Activated naive CD8-positive, alpha-beta T cell treated with anti-CD3 and anti-CD28 coated beads for 36 hours (primary cell): ENCODE measurements around the gene P2RY6. TPM values are rescaled to one million over a fixed set of nuclear protein-coding genes. Genes with fewer than 3 reads are reported as not detected.

Experiments
- DNase-seq: peaks from one replicate; pipeline ENCODE4 v3.0.0; 2021
- H3K27ac Mint-ChIP-seq: one replicate; pipeline ENCODE4 v1.8.0; 2022; ENCODE audit warnings: mild to moderate bottlenecking, moderate library complexity, mixed read lengths
- H3K27me3 Mint-ChIP-seq: one replicate; pipeline ENCODE4 v1.8.0; 2022; ENCODE audit warnings: mild to moderate bottlenecking, mixed read lengths
- H3K36me3 Mint-ChIP-seq: one replicate; pipeline ENCODE4 v1.8.0; 2021; ENCODE audit warnings: mild to moderate bottlenecking, mixed read lengths
- H3K4me1 Mint-ChIP-seq: one replicate; pipeline ENCODE4 v1.8.0; 2021; ENCODE audit warnings: mixed read lengths
- H3K4me3 Mint-ChIP-seq: one replicate; pipeline ENCODE4 v1.8.0; 2022; ENCODE audit warnings: mild to moderate bottlenecking, moderate library complexity, mixed read lengths
- H3K9me3 Mint-ChIP-seq: one replicate; pipeline ENCODE4 v1.8.0; 2022; ENCODE audit warnings: mixed read lengths
- total RNA-seq, 2 experiments: library from RNA; stranded (reverse); gene quantifications; one replicate each; pipeline ENCODE4 v1.2.3, GENCODE V29; 2021

Gene P2RY6
- total RNA-seq, 2 experiments from 2014 or later = not detected

- Mint-ChIP-seq H3K9me3 (no peaks in the 10 kb centered on the region), H3K4me1 (no peaks in the 10 kb centered on the region), H3K27ac (no peak overlapping the region), H3K36me3 (no peaks in the 10 kb centered on the region), H3K4me3 (no peak overlapping the region), H3K27me3 (peaks cover 6% of the 10 kb centered on the region)
- DNase-seq = no peak
These were observed 26.7 kb upstream of the P2RY6 start for GRCh38 chr11:73245461-73245860.

- no peaks in the 10 kb centered on the region for H3K9me3 Mint-ChIP-seq
- H3K4me1 Mint-ChIP-seq = no peaks in the 10 kb centered on the region
- H3K27ac Mint-ChIP-seq = no peak overlapping the region
- H3K4me3 Mint-ChIP-seq = no peak overlapping the region
- no peak for DNase-seq
- no peaks in the 10 kb centered on the region for H3K36me3 Mint-ChIP-seq
- peaks cover 6% of the 10 kb centered on the region for H3K27me3 Mint-ChIP-seq
These were observed 25.8 kb upstream of the P2RY6 start for GRCh38 chr11:73246303-73246702.

DNA sequence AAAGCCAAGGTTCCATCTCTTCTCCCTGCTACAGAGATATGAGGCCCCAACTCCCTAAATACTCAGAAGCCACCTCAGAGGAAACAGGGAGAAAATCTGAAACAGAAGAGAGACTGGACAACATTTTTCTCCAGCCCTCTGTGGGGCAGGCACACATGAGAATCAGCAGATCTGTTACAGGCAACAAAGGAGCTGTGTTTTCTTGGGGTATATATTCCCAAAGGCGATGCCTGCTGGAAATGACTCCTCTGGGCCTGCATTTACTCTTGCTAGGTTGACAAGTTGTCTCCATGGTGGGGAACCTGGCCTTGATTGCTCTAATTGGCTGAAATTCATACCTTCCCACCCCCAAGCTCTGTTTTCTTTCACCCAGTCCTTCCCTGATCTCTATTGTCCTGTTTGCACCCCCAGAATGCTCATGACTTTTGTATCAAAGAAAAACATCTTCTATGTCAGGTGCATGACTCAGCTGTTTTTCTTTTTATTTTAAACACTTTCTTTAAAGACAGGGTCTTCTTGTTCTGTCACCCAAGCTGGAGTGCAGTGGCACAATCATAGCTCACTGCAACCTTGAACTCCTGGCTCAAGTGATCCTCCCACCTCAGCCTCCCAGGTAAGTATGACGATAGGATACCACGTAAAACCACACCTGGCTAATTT lies 23.5 kb upstream of the P2RY6 start:
- H3K27me3 Mint-ChIP-seq = no peaks in the 10 kb centered on the region
- no peak for DNase-seq
- H3K9me3 Mint-ChIP-seq = no peaks in the 10 kb centered on the region
- no peak overlapping the region for H3K4me3 Mint-ChIP-seq
- no peak overlapping the region for H3K27ac Mint-ChIP-seq
- no peaks in the 10 kb centered on the region for H3K36me3 Mint-ChIP-seq
- no peaks in the 10 kb centered on the region for H3K4me1 Mint-ChIP-seq

DNA sequence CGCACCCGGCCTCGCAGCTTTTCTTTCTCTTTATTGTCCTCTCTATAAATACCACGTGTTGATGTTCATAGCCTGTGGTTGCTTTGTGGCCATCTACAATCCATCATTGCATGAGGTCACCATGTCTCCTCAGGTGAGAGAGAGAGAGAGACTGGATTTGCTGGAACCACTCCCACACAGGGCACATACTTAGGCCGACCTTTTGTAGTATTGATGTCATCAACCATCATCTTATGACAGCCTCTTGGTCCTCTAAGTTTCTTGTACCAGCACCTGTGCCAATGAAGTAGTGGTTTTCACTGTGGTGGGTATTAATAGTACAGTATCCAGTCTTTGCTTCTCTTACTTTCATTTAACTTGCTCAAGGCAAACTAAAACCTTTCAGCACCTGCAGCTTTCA lies 22.8 kb upstream of the P2RY6 start:
- Mint-ChIP-seq H3K4me1 (no peaks in the 10 kb centered on the region), H3K4me3 (no peak overlapping the region), H3K27ac (no peak overlapping the region), H3K9me3 (no peaks in the 10 kb centered on the region), H3K36me3 (no peaks in the 10 kb centered on the region), H3K27me3 (no peaks in the 10 kb centered on the region)
- no peak for DNase-seq

DNA sequence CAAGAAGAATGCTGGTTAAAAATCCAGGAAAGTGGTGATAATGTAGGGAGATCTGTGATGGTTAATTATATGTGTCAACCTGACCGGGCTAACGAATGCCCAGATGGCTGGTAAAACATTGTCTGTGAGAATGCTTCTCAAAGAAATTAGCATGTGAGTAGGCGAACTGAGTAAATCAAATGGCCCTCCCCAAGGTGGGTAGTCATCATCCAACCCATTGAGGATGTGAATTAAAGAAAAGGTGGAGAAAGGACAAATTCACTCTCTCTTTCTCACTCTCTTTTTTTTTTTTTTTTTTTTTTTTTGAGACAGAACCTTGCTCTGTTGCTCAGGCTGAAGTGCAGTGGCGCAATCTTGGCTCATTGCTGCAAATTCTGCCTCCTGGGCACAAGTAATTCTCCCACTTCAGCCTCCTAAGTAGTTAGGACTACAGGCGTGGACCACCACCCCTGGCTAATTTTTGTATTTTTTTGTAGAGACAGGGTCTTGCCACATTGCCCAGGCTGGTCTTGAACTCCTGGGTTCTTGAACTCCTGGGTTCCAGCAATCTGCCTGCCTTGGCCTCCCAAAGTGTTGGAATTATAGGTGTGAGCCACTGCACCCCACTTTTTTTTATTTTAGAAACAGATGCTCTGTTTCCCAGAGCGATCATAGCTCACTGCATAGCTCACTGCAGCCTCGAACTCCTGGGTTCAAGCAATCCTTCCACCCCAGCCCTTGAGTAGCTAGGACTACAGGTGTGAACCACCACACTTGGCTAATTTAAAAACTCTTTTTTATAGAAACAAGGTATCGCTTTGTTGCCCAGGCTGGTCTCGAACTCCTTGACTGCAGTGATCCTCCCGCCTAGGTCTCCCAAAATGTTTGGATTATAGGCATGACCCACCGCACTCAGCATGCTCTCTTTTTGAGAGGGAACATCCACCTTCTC lies 22.0 kb upstream of the P2RY6 start:
- H3K27ac Mint-ChIP-seq = no peak overlapping the region
- H3K36me3 Mint-ChIP-seq = no peaks in the 10 kb centered on the region
- H3K4me3 Mint-ChIP-seq = no peak overlapping the region
- DNase-seq = no peak
- no peaks in the 10 kb centered on the region for H3K4me1 Mint-ChIP-seq
- no peaks in the 10 kb centered on the region for H3K9me3 Mint-ChIP-seq
- H3K27me3 Mint-ChIP-seq = no peaks in the 10 kb centered on the region

- H3K4me1 Mint-ChIP-seq = no peaks in the 10 kb centered on the region
- no peak for DNase-seq
- H3K4me3 Mint-ChIP-seq = no peak overlapping the region
- H3K27ac Mint-ChIP-seq = no peak overlapping the region
- no peaks in the 10 kb centered on the region for H3K9me3 Mint-ChIP-seq
- H3K27me3 Mint-ChIP-seq = no peaks in the 10 kb centered on the region
- H3K36me3 Mint-ChIP-seq = no peaks in the 10 kb centered on the region
These were observed 19.5 kb upstream of the P2RY6 start for GRCh38 chr11:73252577-73253191.

DNA sequence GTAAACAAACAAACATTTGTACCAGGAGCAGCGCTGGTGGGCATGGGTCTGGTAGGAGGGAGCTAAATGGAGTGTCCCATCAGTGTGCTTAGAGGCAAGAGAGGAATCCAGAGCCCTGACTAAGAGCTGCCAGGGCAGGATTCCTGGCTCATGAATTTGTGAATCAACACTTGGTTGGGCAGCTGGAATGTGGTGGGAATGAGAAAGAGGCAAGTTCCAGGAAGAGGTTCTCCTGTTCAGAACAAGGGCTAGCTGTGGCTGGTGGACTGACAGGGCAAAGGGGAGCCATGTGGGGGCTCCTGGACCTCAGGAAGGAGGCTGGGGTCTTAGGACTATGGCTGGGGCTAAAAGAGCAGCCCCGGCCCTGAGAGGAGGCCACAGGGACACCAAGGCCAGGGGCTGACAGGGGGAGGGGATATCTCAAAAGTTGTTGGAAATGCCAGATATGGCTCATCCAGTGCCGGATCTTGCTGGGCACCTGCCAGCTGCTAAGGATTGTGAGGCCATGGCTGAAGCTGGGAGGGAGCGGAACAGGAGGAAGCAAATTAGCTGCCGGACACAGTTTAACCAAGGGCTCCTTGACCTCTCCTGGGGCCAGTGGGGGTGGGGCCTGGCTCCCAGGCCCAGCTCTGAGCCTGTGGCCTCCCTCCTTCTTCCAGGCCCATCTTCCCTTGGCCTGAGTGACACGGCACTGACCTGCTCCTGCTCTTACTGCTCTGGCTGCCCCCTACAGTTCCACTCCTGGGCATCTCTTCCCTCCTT lies 14.6 kb upstream of the P2RY6 start:
- H3K27me3 Mint-ChIP-seq = peaks cover 7% of the 10 kb centered on the region
- no peaks in the 10 kb centered on the region for H3K36me3 Mint-ChIP-seq
- no peak for DNase-seq
- no peaks in the 10 kb centered on the region for H3K4me1 Mint-ChIP-seq
- H3K4me3 Mint-ChIP-seq = no peak overlapping the region
- no peaks in the 10 kb centered on the region for H3K9me3 Mint-ChIP-seq
- H3K27ac Mint-ChIP-seq = no peak overlapping the region

DNA sequence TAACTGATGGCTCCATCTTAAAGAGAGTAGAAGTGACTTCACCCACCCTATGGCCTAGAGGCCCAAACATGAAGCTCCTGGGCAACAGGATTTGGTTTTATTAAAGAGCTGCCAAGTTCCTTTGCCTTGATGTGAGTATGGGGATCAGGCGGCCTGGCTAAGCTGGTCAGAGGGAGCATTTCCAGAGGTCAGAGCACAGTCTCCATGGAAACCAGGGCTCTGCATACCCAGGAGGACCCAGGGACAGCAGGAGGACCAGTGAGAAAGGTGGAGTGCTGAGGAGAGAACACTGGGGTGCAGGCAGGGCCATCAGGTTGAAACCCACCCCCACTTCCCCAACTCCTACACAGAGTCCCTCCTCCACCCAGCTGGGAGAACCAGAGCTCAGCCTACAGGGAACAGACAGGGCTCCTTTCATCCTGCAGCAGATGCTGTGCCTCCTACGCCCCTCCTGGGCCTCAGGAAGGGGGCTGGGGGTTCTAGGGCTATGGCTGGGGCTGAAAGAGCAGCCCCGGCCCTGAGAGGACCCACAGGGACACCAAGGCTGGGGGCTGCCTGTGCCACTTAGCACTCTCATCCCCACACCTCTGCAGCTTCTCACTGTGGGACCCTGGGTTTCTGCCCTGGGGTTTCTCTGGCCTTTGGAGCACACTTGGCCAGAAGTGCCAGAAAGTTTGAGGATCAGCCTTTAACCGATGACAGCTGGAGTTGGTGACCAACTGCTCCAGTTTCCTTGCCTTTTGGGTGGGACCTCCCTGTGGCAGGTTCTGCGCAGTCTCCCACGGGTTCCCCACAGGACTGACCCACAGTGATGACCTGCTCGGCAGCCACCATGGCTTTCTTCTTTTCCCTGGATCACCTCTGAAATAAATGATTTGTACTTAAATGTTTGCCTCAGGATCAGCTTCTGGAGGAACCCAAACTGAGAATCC lies 13.8 kb upstream of the P2RY6 start:
- no peaks in the 10 kb centered on the region for H3K36me3 Mint-ChIP-seq
- DNase-seq = no peak
- H3K27me3 Mint-ChIP-seq = peaks cover 16% of the 10 kb centered on the region
- no peaks in the 10 kb centered on the region for H3K9me3 Mint-ChIP-seq
- H3K4me3 Mint-ChIP-seq = no peak overlapping the region
- no peaks in the 10 kb centered on the region for H3K4me1 Mint-ChIP-seq
- H3K27ac Mint-ChIP-seq = no peak overlapping the region

- Mint-ChIP-seq H3K4me1 (no peaks in the 10 kb centered on the region), H3K4me3 (no peak overlapping the region), H3K36me3 (no peaks in the 10 kb centered on the region), H3K27ac (no peak overlapping the region), H3K9me3 (no peaks in the 10 kb centered on the region), H3K27me3 (peaks cover 24% of the 10 kb centered on the region)
- no peak for DNase-seq
These were observed 12.6 kb upstream of the P2RY6 start for GRCh38 chr11:73259406-73260126.

DNA sequence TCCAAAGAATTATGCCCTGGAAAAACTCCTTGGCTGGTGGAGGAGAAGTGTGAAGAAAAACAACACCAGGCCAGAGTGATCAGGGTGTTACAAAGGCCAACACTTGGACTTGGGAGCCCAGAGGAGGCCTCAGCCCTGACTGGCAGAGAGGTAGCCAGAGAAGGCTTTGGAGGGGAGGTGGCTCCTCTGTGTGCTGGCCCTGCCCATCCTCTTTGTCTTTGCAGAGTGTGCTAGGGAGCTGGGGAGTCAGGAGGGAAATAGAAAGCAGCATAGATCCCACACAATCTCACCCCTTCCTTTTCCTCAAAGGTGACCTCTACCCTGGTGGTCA lies 12.0 kb upstream of the P2RY6 start:
- H3K4me3 Mint-ChIP-seq = no peak overlapping the region
- no peak overlapping the region for H3K27ac Mint-ChIP-seq
- no peaks in the 10 kb centered on the region for H3K4me1 Mint-ChIP-seq
- H3K36me3 Mint-ChIP-seq = no peaks in the 10 kb centered on the region
- peaks cover 29% of the 10 kb centered on the region for H3K27me3 Mint-ChIP-seq
- no peaks in the 10 kb centered on the region for H3K9me3 Mint-ChIP-seq
- DNase-seq = no peak

GRCh38 chr11:73262851-73263495 lies 9.2 kb upstream of the P2RY6 start:
- H3K27ac Mint-ChIP-seq = no peak overlapping the region
- DNase-seq = no peak
- H3K9me3 Mint-ChIP-seq = no peaks in the 10 kb centered on the region
- H3K4me3 Mint-ChIP-seq = no peak overlapping the region
- H3K4me1 Mint-ChIP-seq = no peaks in the 10 kb centered on the region
- no peaks in the 10 kb centered on the region for H3K36me3 Mint-ChIP-seq
- peaks cover 37% of the 10 kb centered on the region for H3K27me3 Mint-ChIP-seq

DNA sequence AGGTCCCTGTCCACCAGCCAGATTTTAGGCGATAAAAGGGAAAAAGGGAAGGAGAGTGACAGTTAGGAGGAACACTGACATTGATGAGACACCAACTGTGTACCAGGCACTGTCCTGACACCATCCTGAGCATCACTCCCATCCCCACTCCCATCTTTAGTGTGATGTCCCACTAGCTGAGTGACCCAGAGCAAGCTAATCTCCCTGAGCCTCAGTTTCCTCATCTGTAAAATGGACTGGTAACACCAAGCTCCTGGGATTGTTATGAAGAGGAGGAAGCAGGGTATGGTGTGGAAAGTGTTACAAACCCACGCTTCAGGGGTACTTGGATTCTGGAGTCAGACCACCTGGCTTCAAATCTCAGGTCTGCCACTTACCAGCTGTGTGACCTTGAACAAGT lies 8.5 kb upstream of the P2RY6 start:
- no peaks in the 10 kb centered on the region for H3K9me3 Mint-ChIP-seq
- no peaks in the 10 kb centered on the region for H3K4me1 Mint-ChIP-seq
- no peak for DNase-seq
- H3K27me3 Mint-ChIP-seq = peaks cover 37% of the 10 kb centered on the region
- no peaks in the 10 kb centered on the region for H3K36me3 Mint-ChIP-seq
- no peak overlapping the region for H3K27ac Mint-ChIP-seq
- no peak overlapping the region for H3K4me3 Mint-ChIP-seq

DNA sequence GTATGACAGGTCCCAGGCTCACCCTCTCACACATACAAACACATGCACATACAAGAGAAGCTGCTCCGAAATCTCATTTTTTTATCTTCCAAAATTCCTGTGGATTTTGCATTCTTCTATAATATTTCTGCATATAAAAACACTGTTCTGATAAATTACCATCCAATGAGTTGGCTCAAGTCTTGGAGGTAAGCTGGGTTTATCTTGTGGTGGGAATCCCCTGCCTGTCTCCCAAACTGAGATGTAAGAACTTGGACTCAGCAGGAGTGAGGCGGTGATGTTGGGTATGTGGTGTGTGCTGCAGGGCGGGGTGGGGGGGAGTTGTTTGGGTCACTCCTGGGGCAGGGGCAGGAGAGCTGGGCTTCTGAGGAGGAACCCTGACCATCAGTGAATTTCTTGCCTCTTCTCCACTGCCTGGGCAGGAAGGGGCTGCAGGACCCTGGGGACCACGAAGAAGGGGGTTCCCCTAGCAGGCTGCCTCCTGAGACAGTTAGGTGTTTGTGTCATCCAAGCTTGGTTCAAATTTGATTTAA lies 6.8 kb upstream of the P2RY6 start:
- no peaks in the 10 kb centered on the region for H3K9me3 Mint-ChIP-seq
- no peak for DNase-seq
- H3K27ac Mint-ChIP-seq = no peak overlapping the region
- H3K27me3 Mint-ChIP-seq = peaks cover 37% of the 10 kb centered on the region
- no peaks in the 10 kb centered on the region for H3K36me3 Mint-ChIP-seq
- H3K4me3 Mint-ChIP-seq = no peak overlapping the region
- H3K4me1 Mint-ChIP-seq = no peaks in the 10 kb centered on the region
